ENCODE data around the gene CORO7. TPM values are rescaled to one million over a fixed set of nuclear protein-coding genes. Genes with fewer than 3 reads are reported as not detected.

CORO7 gene
- total RNA-seq, 4 donors from 2014 or later = 5.7 to 15.3 (median 7.2) TPM

- DNase-seq (no peak), ATAC-seq (no peak)
- Histone ChIP-seq H3K4me1 (peaks cover 26 to 44% of the 10 kb centered on the region in 2 donors), H3K4me3 (no peak overlapping the region), H3K27me3 (no peaks in the 10 kb centered on the region), H3K27ac (peak overlapping the region; percentile 61 to 80 (median 74)), H3K9me3 (no peaks in the 10 kb centered on the region), H3K36me3 (no peaks in the 10 kb centered on the region)
- intact Hi-C loops (cut with DNase I; ENCODE audit: low total_unique reads) (loop anchor here (5.0 kb wide), 1 partner anchor 52 kb away; the partner anchor contains the start of gene TFAP4), in situ Hi-C loops (cut with MboI; ENCODE audit: low sequenced_read_pairs in 4 of 4) (loop anchor here in 1 of 4 donors (25.0 kb wide), 1 partner anchor 137 kb away; no protein-coding TSS in a partner anchor)
- TF ChIP-seq POLR2A (IDR thresholded peaks at IDR 0.05) (no peak), CTCF (IDR thresholded peaks at IDR 0.05 in 4 of 5, conservative IDR thresholded peaks at IDR 0.05 in 1 of 5) (no peak)
Measured at GRCh38 chr16:4324492-4325252, 91.7 kb downstream of the CORO7 start.

GRCh38 chr16:4323845-4324488 is 92.4 kb downstream of the CORO7 start:
- peak overlapping the region; percentile 61 to 80 (median 74) for H3K27ac ChIP-seq
- H3K36me3 ChIP-seq = no peaks in the 10 kb centered on the region
- no peak for TF ChIP-seq CTCF (IDR thresholded peaks at IDR 0.05 in 4 of 5, conservative IDR thresholded peaks at IDR 0.05 in 1 of 5)
- no peak for TF ChIP-seq POLR2A (IDR thresholded peaks at IDR 0.05)
- no peak overlapping the region for H3K4me3 ChIP-seq
- intact Hi-C loops (cut with DNase I; ENCODE audit: low total_unique reads) = no loop called here
- in situ Hi-C loops (cut with MboI; ENCODE audit: low sequenced_read_pairs in 4 of 4) = no loop called here
- ATAC-seq = peak in 1 of 2 donors; percentile 35
- no peaks in the 10 kb centered on the region for H3K27me3 ChIP-seq
- DNase-seq = peak; percentile 28 to 51
- H3K9me3 ChIP-seq = no peaks in the 10 kb centered on the region
- peaks cover 20 to 46% of the 10 kb centered on the region in 2 donors for H3K4me1 ChIP-seq

GRCh38 chr16:4323071-4323844 is 93.1 kb downstream of the CORO7 start:
- no peaks in the 10 kb centered on the region for H3K36me3 ChIP-seq
- TF ChIP-seq CTCF (IDR thresholded peaks at IDR 0.05 in 4 of 5, conservative IDR thresholded peaks at IDR 0.05 in 1 of 5) (no peak), POLR2A (IDR thresholded peaks at IDR 0.05) (no peak)
- no peaks in the 10 kb centered on the region for H3K27me3 ChIP-seq
- H3K27ac ChIP-seq = peak overlapping the region; percentile 61 to 80 (median 74)
- H3K4me3 ChIP-seq = no peak overlapping the region
- intact Hi-C loops (cut with DNase I; ENCODE audit: low total_unique reads) (no loop called here), in situ Hi-C loops (cut with MboI; ENCODE audit: low sequenced_read_pairs in 4 of 4) (no loop called here)
- ATAC-seq (no peak), DNase-seq (no peak)
- no peaks in the 10 kb centered on the region for H3K9me3 ChIP-seq
- peaks cover 13 to 46% of the 10 kb centered on the region in 2 donors for H3K4me1 ChIP-seq

GRCh38 chr16:4322121-4323052 is 94.0 kb downstream of the CORO7 start:
- TF ChIP-seq CTCF (IDR thresholded peaks at IDR 0.05 in 4 of 5, conservative IDR thresholded peaks at IDR 0.05 in 1 of 5) (no peak), POLR2A (IDR thresholded peaks at IDR 0.05) (no peak)
- H3K36me3 ChIP-seq = no peaks in the 10 kb centered on the region
- H3K27me3 ChIP-seq = peaks cover 0 to 1% (median 0%) of the 10 kb centered on the region in 3 donors
- H3K27ac ChIP-seq = peak overlapping the region in 1 of 4 donors; percentile 80
- H3K9me3 ChIP-seq = no peaks in the 10 kb centered on the region
- in situ Hi-C loops (cut with MboI; ENCODE audit: low sequenced_read_pairs in 4 of 4) = no loop called here
- ATAC-seq (no peak), DNase-seq (no peak)
- intact Hi-C loops (cut with DNase I; ENCODE audit: low total_unique reads) = no loop called here
- H3K4me3 ChIP-seq = no peak overlapping the region
- H3K4me1 ChIP-seq = peaks cover 17 to 48% of the 10 kb centered on the region in 2 donors
